B cell (primary cell): ENCODE measurements around the gene TMEM128. TPM values are rescaled to one million over a fixed set of nuclear protein-coding genes. Genes with fewer than 3 reads are reported as not detected.

Source experiments
- ATAC-seq: fragments of 200-7000 bp; cut with Tn5 transposase; one replicate; pipeline ENCODE4 v1.10.0; 2021; ENCODE audit warnings: low read depth, mild to moderate bottlenecking, moderate number of reproducible peaks, moderate library complexity
- CTCF ChIA-PET: fragments of 350-600 bp; sonication (Branson Sonifier 250); formaldehyde crosslinking; loops from one replicate; lab custom pipeline; 2021; ENCODE audit warnings: antibody characterized with exemption, inconsistent platforms; lab: Charles Lee
- POLR2A ChIA-PET: fragments of 350-600 bp; sonication (Branson Sonifier 250); formaldehyde crosslinking; loops from one replicate; lab custom pipeline; 2021; ENCODE audit warnings: antibody characterized with exemption; lab: Charles Lee
- DNase-seq: peaks from one replicate; pipeline ENCODE4 v3.0.0; 2013
- H2AFZ ChIP-seq: 2 replicates; pipeline ENCODE4 v1.6.1; 2012; ENCODE audit warnings: mild to moderate bottlenecking, low read depth, low read length; ENCODE audit not compliant: insufficient read depth, poor library complexity, severe bottlenecking
- H3K27ac ChIP-seq, 2 donors: 1 replicate in 1 of 2; 2 replicates in 1 of 2; pipeline ENCODE4 v1.5.1; 2012 to 2013; ENCODE audit warnings: low read length in 2 of 2, mild to moderate bottlenecking in 2 of 2, moderate library complexity in 1 of 2
- H3K27me3 ChIP-seq, 4 experiments: fragments of 200-600 bp in 1 of 4; sonication (generic) in 1 of 4; replicated peaks in 1 of 4; 1 replicate in 2 of 4; 2 replicates in 2 of 4; pipeline versions ENCODE4 v1.6.1 to v1.7.0; 2013 to 2016; ENCODE audit warnings: low read length in 3 of 4, mild to moderate bottlenecking in 2 of 4, mixed read lengths in 1 of 4, moderate library complexity in 1 of 4; ENCODE audit not compliant: insufficient read depth in 4 of 4, control insufficient read depth in 3 of 4; ENCODE audit errors: control extremely low read depth in 1 of 4
- H3K36me3 ChIP-seq, 2 experiments: replicated peaks in 1 of 2; 1 replicate in 1 of 2; 2 replicates in 1 of 2; pipeline versions ENCODE4 v1.6.1 to v1.7.1; 2013; ENCODE audit warnings: low read length in 1 of 2; ENCODE audit not compliant: insufficient read depth in 2 of 2, control insufficient read depth in 1 of 2; ENCODE audit errors: control extremely low read depth in 1 of 2, extremely low read depth in 1 of 2
- H3K4me1 ChIP-seq, 2 donors: fragments of 200-600 bp in 1 of 2; sonication (generic) in 1 of 2; 1 replicate in 1 of 2; 2 replicates in 1 of 2; pipeline versions ENCODE4 v1.5.1 to v1.6.1; 2013 to 2017; ENCODE audit warnings: low read length in 2 of 2; ENCODE audit not compliant: control insufficient read depth in 2 of 2, insufficient read depth in 2 of 2
- H3K4me2 ChIP-seq: replicated peaks from 2 replicates; pipeline ENCODE3; 2012; ENCODE audit warnings: mild to moderate bottlenecking, low read depth, low read length; ENCODE audit not compliant: poor library complexity, severe bottlenecking
- H3K4me3 ChIP-seq, 5 experiments: fragments of 200-600 bp in 1 of 5; sonication (generic) in 1 of 5; 1 replicate in 3 of 5; 2 replicates in 2 of 5; pipeline versions ENCODE4 v1.5.1 to v1.7.0; 2011 to 2016; ENCODE audit warnings: low read length in 4 of 5, mild to moderate bottlenecking in 4 of 5, low read depth in 2 of 5, control low read depth in 1 of 5, moderate library complexity in 1 of 5; ENCODE audit not compliant: insufficient read depth in 1 of 5; ENCODE audit errors: control extremely low read depth in 1 of 5, extremely low read depth in 1 of 5
- H3K79me2 ChIP-seq: fragments of 200-600 bp; sonication (generic); one replicate; pipeline ENCODE4 v1.6.0; 2016; ENCODE audit warnings: low read length; ENCODE audit not compliant: control insufficient read depth, insufficient read depth
- H3K9ac ChIP-seq: fragments of 200-600 bp; sonication (generic); 2 replicates; pipeline ENCODE4 v1.6.1; 2017; ENCODE audit warnings: mild to moderate bottlenecking, low read length, moderate library complexity
- H3K9me3 ChIP-seq, 3 donors: one replicate each; pipeline versions ENCODE4 v1.6.1 to v1.7.1; 2013; ENCODE audit warnings: low read length in 2 of 3; ENCODE audit not compliant: control insufficient read depth in 2 of 3, insufficient read depth in 1 of 3; ENCODE audit errors: control extremely low read depth in 1 of 3
- H4K20me1 ChIP-seq: 2 replicates; pipeline ENCODE4 v1.6.0; 2012; ENCODE audit warnings: mild to moderate bottlenecking, low read length; ENCODE audit not compliant: insufficient read depth, control insufficient read depth, poor library complexity, severe bottlenecking
- H3K27ac Mint-ChIP-seq: one replicate; pipeline ENCODE4 v1.8.0; 2021; ENCODE audit warnings: mixed read lengths
- H3K27me3 Mint-ChIP-seq: one replicate; pipeline ENCODE4 v1.8.0; 2021; ENCODE audit warnings: mixed read lengths
- H3K4me1 Mint-ChIP-seq: one replicate; pipeline ENCODE4 v1.8.0; 2021; ENCODE audit warnings: mixed read lengths
- H3K4me3 Mint-ChIP-seq: one replicate; pipeline ENCODE4 v1.8.0; 2021; ENCODE audit warnings: mixed read lengths
- H3K9me3 Mint-ChIP-seq: one replicate; pipeline ENCODE4 v1.8.0; 2022; ENCODE audit warnings: mixed read lengths; ENCODE audit not compliant: insufficient read depth
- EZH2 ChIP-seq: IDR thresholded peaks from 2 replicates; pipeline ENCODE4 v1.6.1; 2012; ENCODE audit warnings: borderline replicate concordance, low read depth, mild to moderate bottlenecking, moderate library complexity, low read length; ENCODE audit not compliant: insufficient read depth, poor library complexity, severe bottlenecking
- WGBS: methylation state at CpG from one replicate; pipeline ENCODE4 v1.1.5; 2013; ENCODE audit warnings: missing lambda C conversion rate; ENCODE audit not compliant: insufficient coverage; 5-methylcytosine and 5-hydroxymethylcytosine counted together
- intact Hi-C: fragments of 100-400 bp; cut with micrococcal nuclease; formaldehyde crosslinking; loops from one replicate; pipeline ENCODE4 v1.10.0; 2022
- polyA plus RNA-seq: library from polyadenylated mRNA; depleted of rRNA; stranded (reverse); fragments of >200 nt; gene quantifications from 2 replicates; pipeline ENCODE4 v1.2.3, GENCODE V29; 2012
- total RNA-seq, 2 donors: library from RNA; stranded (reverse); fragments of 120-200 nt in 1 of 2; gene quantifications; 1 replicate in 1 of 2; 2 replicates in 1 of 2; pipeline versions ENCODE4 v1.2.3 to v1.2.4, GENCODE V29; 2013 to 2022
- TF ChIP-seq, protein P1 (sequence below): fragments of 200-600 bp; IDR thresholded peaks from one replicate; pipeline ENCODE4 v1.8.0; 2022; ENCODE audit warnings: antibody characterized with exemption, mild to moderate bottlenecking

TMEM128 gene
- total and polyA plus RNA-seq, 2 donors (not counting 1 experiment from before 2014, with no cell fraction given): 10.2 to 17.3 TPM

DNA sequence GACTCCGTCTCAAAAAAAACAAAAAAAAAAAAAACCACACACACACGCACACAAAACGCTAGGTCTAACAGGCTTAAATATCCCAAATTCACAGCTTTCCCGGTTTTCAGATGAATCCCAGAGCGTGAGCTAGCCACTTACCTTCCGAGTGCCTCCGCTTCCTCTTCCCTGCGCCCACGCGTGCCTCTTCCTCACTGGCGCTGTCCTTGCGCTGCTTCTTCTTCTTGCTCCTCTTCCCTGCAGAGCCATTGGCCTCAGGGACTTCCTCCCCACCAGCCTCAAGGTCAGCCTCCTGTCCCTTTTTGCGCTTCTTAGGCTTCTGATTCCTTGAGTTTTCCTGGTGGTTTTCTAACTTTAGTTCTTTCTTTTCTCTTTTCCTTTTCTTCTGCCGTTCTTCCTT lies 26.2 kb upstream of the TMEM128 start:
- ATAC-seq (no peak), DNase-seq (no peak)
- Mint-ChIP-seq H3K4me1 (no peaks in the 10 kb centered on the region), H3K27ac (no peak overlapping the region), H3K9me3 (no peaks in the 10 kb centered on the region), H3K4me3 (no peak overlapping the region), H3K27me3 (no peaks in the 10 kb centered on the region)
- H2AFZ ChIP-seq: no peak overlapping the region
- H3K79me2 ChIP-seq: no peaks in the 10 kb centered on the region
- CTCF ChIA-PET: no interaction called here
- H3K4me3 ChIP-seq: no peak overlapping the region
- intact Hi-C loops: no loop called here
- no peaks in the 10 kb centered on the region for H3K27me3 ChIP-seq
- no peak overlapping the region for H3K9ac ChIP-seq
- peaks cover 0 to 57% of the 10 kb centered on the region in 2 experiments for H3K36me3 ChIP-seq
- no peak overlapping the region for H3K4me2 ChIP-seq
- WGBS: 96% methylated on average over 12 of the region's 14 CpGs
- H3K27ac ChIP-seq: no peak overlapping the region
- H3K9me3 ChIP-seq: no peaks in the 10 kb centered on the region
- no peaks in the 10 kb centered on the region for H3K4me1 ChIP-seq
- no peaks in the 10 kb centered on the region for H4K20me1 ChIP-seq
- POLR2A ChIA-PET: no interaction called here
- no peak for TF ChIP-seq EZH2
- TF ChIP-seq, protein P1, sequence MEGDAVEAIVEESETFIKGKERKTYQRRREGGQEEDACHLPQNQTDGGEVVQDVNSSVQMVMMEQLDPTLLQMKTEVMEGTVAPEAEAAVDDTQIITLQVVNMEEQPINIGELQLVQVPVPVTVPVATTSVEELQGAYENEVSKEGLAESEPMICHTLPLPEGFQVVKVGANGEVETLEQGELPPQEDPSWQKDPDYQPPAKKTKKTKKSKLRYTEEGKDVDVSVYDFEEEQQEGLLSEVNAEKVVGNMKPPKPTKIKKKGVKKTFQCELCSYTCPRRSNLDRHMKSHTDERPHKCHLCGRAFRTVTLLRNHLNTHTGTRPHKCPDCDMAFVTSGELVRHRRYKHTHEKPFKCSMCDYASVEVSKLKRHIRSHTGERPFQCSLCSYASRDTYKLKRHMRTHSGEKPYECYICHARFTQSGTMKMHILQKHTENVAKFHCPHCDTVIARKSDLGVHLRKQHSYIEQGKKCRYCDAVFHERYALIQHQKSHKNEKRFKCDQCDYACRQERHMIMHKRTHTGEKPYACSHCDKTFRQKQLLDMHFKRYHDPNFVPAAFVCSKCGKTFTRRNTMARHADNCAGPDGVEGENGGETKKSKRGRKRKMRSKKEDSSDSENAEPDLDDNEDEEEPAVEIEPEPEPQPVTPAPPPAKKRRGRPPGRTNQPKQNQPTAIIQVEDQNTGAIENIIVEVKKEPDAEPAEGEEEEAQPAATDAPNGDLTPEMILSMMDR: no peak

DNA sequence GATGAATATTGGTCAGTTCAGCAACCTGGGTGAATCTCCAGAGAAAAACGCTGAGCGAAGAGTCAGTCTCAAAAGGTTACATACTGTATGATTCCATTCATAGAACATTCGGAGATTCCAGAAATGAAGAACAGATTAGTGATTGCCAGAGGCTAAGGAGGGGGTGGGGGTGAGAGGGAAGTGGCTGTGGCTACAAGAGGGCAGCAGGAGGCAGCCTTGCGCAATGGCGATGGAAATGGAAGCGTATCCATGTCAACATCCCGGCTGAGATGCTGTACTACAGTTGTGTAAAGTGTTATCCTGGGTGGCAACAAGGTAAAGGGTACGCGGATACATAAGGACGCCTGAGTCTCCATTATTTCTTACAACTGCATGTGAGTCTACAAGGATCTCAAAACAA lies 23.9 kb upstream of the TMEM128 start:
- Histone ChIP-seq H3K79me2 (no peaks in the 10 kb centered on the region), H3K4me3 (no peak overlapping the region), H3K9ac (no peak overlapping the region), H3K9me3 (no peaks in the 10 kb centered on the region), H3K4me1 (no peaks in the 10 kb centered on the region), H3K27ac (no peak overlapping the region), H4K20me1 (no peaks in the 10 kb centered on the region), H3K36me3 (peaks cover 0 to 48% of the 10 kb centered on the region in 2 experiments), H3K4me2 (no peak overlapping the region), H3K27me3 (no peaks in the 10 kb centered on the region), H2AFZ (no peak overlapping the region)
- TF ChIP-seq, protein P1: no peak
- no peak for TF ChIP-seq EZH2
- Mint-ChIP-seq H3K4me3 (no peak overlapping the region), H3K4me1 (no peaks in the 10 kb centered on the region), H3K27me3 (no peaks in the 10 kb centered on the region), H3K9me3 (no peaks in the 10 kb centered on the region), H3K27ac (no peak overlapping the region)
- intact Hi-C loops: no loop called here
- ChIA-PET CTCF (no interaction called here), POLR2A (no interaction called here)
- WGBS: 100% methylated on average over 3 of the region's 10 CpGs
- no peak for ATAC-seq
- DNase-seq: no peak
